ENCODE data around the gene PSMA5. TPM values are rescaled to one million over a fixed set of nuclear protein-coding genes. Genes with fewer than 3 reads are reported as not detected.

PSMA5 gene
- total and polyA plus RNA-seq, 12 donors: 22.7 to 94.6 (median 59.2) TPM

GRCh38 chr1:109351457-109351856, 74.8 kb downstream of the PSMA5 start:
- intact Hi-C loops (cut with DNase I): loop anchor here in 4 of 10 donors (5.0 kb wide), 4 partner anchors 39 to 51 kb away; partner anchors contain the start of gene SORT1 (in 1 of the 4)
- ATAC-seq: peak in 1 of 8 donors; percentile 29
- no peak overlapping the region for H3K27ac ChIP-seq
- H3K4me3 ChIP-seq: no peak overlapping the region
- 93 to 96% methylated on average over 5 of the region's 5 CpGs for WGBS, 2 donors
- DNase-seq: no peak
- H3K36me3 ChIP-seq: peaks cover 0 to 90% (median 48%) of the 10 kb centered on the region in 9 donors
- H3K9me3 ChIP-seq: no peaks in the 10 kb centered on the region
- H3K27me3 ChIP-seq: no peaks in the 10 kb centered on the region
- TF ChIP-seq CTCF (IDR thresholded peaks at IDR 0.05): no peak
- H3K4me1 ChIP-seq: peaks cover 0 to 17% (median 0%) of the 10 kb centered on the region in 9 donors

DNA sequence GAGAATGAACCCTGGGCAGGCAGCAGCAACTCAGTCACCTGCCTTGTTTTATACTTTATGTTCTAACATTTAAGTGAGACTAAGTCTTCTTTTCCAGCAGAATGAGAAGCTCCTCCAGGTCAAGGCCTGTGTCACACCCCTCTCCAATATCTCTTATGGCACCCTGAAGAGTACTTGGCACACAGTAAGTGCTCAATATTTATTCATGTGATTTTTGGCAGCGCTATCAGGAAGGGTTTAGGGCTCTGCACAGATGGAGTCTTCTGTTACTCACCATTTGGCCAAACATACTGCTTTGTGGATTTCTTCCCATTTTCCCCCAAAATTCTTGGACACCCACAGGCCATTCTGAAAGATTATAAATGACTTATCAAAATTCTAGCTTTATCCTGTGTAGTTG, 75.6 kb downstream of the PSMA5 start:
- H3K27me3 ChIP-seq: no peaks in the 10 kb centered on the region
- TF ChIP-seq CTCF (IDR thresholded peaks at IDR 0.05): no peak
- no peak overlapping the region for H3K4me3 ChIP-seq
- no peak overlapping the region for H3K27ac ChIP-seq
- 91 to 98% methylated on average over 1 of the region's 1 CpG for WGBS, 2 donors
- no peak for ATAC-seq
- H3K36me3 ChIP-seq: peaks cover 0 to 97% (median 54%) of the 10 kb centered on the region in 9 donors
- no peaks in the 10 kb centered on the region for H3K9me3 ChIP-seq
- intact Hi-C loops (cut with DNase I): loop anchor here in 4 of 10 donors (5.0 kb wide), 4 partner anchors 38 to 52 kb away; partner anchors contain the start of gene SORT1 (in 1 of the 4)
- no peak for DNase-seq
- peaks cover 0 to 17% (median 0%) of the 10 kb centered on the region in 9 donors for H3K4me1 ChIP-seq

- TF ChIP-seq CTCF (IDR thresholded peaks at IDR 0.05): no peak
- H3K36me3 ChIP-seq: peaks cover 0 to 99% (median 54%) of the 10 kb centered on the region in 9 donors
Observed at GRCh38 chr1:109350182-109350581, 76.1 kb downstream of the PSMA5 start.

More at GRCh38 chr1:109350182-109350581, 76.1 kb downstream of the PSMA5 start:
- WGBS, 2 donors: 94 to 96% methylated on average over 4 of the region's 4 CpGs
- intact Hi-C loops (cut with DNase I): loop anchor here in 4 of 10 donors (5.0 kb wide), 4 partner anchors 38 to 52 kb away; partner anchors contain the start of gene SORT1 (in 1 of the 4)
- H3K27ac ChIP-seq: no peak overlapping the region
- ATAC-seq: no peak
- H3K4me3 ChIP-seq: no peak overlapping the region
- peaks cover 0 to 17% (median 0%) of the 10 kb centered on the region in 9 donors for H3K4me1 ChIP-seq
- no peak for DNase-seq
- H3K27me3 ChIP-seq: no peaks in the 10 kb centered on the region
- no peaks in the 10 kb centered on the region for H3K9me3 ChIP-seq

Other genes with a start within 250 kb of the PSMA5 start
- gene SARS1, start 212.5 kb downstream of the PSMA5 start, total RNA-seq: 100 to 1,000 TPM in 4 of 10 donors, 10 to 100 TPM in 6; 86.3 to 123 (median 99.2) TPM
- gene SARS1, start 212.5 kb downstream of the PSMA5 start, polyA plus RNA-seq: 100 to 1,000 TPM in 1 of 2 donors, 10 to 100 TPM in 1; 38.3 to 153 TPM
- gene CELSR2, start 176.9 kb downstream of the PSMA5 start, total RNA-seq: 10 to 100 TPM in 1 of 10 donors, 1 to 10 TPM in 9; 4.9 to 10.6 (median 6.3) TPM
- 1 to 10 TPM in 1 of 2 donors, under 1 TPM in 1; 0.93 to 1.8 TPM for gene CELSR2, start 176.9 kb downstream of the PSMA5 start, polyA plus RNA-seq
- 1 to 10 TPM in 2 of 10 donors, under 1 TPM in 8; 0.34 to 2.4 (median 0.59) TPM for gene PSRC1, start 143.3 kb downstream of the PSMA5 start, total RNA-seq
- gene PSRC1, start 143.3 kb downstream of the PSMA5 start, polyA plus RNA-seq: 1 to 10 TPM; 2.3 to 2.9 TPM
- 1 to 10 TPM in 2 of 10 donors, under 1 TPM in 8; 0.23 to 2.7 (median 0.53) TPM for gene MYBPHL, start 119.4 kb downstream of the PSMA5 start, total RNA-seq
- under 1 TPM in 1 of 2 donors, not detected in 1; 0.30 TPM for gene MYBPHL, start 119.4 kb downstream of the PSMA5 start, polyA plus RNA-seq
- 100 to 1,000 TPM; 105 to 235 (median 132) TPM for gene SORT1, start 28.5 kb downstream of the PSMA5 start, total RNA-seq
- gene SORT1, start 28.5 kb downstream of the PSMA5 start, polyA plus RNA-seq: 10 to 100 TPM; 32.8 to 64.1 TPM
- 10 to 100 TPM; 25.4 to 47.3 (median 27.7) TPM for gene SYPL2, start 40.1 kb upstream of the PSMA5 start, total RNA-seq
- 10 to 100 TPM; 15.0 to 21.9 TPM for gene SYPL2, start 40.1 kb upstream of the PSMA5 start, polyA plus RNA-seq
- gene ATXN7L2, start 57.5 kb upstream of the PSMA5 start, total RNA-seq: 1 to 10 TPM; 1.8 to 3.0 (median 2.5) TPM
- gene ATXN7L2, start 57.5 kb upstream of the PSMA5 start, polyA plus RNA-seq: 10 to 100 TPM in 1 of 2 donors, 1 to 10 TPM in 1; 3.2 to 11.4 TPM
- 1 to 10 TPM; 3.3 to 7.6 (median 4.5) TPM for gene CYB561D1, start 67.6 kb upstream of the PSMA5 start, total RNA-seq
- gene CYB561D1, start 67.6 kb upstream of the PSMA5 start, polyA plus RNA-seq: 1 to 10 TPM; 3.0 to 3.6 TPM
- 10 to 100 TPM; 11.9 to 16.6 (median 14.7) TPM for gene AMIGO1, start 83.3 kb upstream of the PSMA5 start, total RNA-seq
- 1 to 10 TPM; 2.8 to 4.0 TPM for gene AMIGO1, start 83.3 kb upstream of the PSMA5 start, polyA plus RNA-seq
- 1 to 10 TPM in 1 of 10 donors, under 1 TPM in 7, not detected in 2; 0.11 to 1.0 (median 0.31) TPM for gene GPR61, start 113.4 kb upstream of the PSMA5 start, total RNA-seq
- not detected for gene GPR61, start 113.4 kb upstream of the PSMA5 start, polyA plus RNA-seq
- gene GNAI3, start 122.2 kb upstream of the PSMA5 start, total RNA-seq: 1 to 10 TPM; 2.1 to 3.6 (median 2.8) TPM
- 1 to 10 TPM; 1.6 to 2.2 TPM for gene GNAI3, start 122.2 kb upstream of the PSMA5 start, polyA plus RNA-seq
- not detected for gene GNAT2, start 193.2 kb upstream of the PSMA5 start, total RNA-seq
- gene GNAT2, start 193.2 kb upstream of the PSMA5 start, polyA plus RNA-seq: under 1 TPM in 1 of 2 donors, not detected in 1; 0.04 TPM
- gene AMPD2, start 193.4 kb upstream of the PSMA5 start, total RNA-seq: 10 to 100 TPM in 7 of 10 donors, 1 to 10 TPM in 3; 6.4 to 18.2 (median 11.5) TPM
- gene AMPD2, start 193.4 kb upstream of the PSMA5 start, polyA plus RNA-seq: 10 to 100 TPM; 12.3 to 15.2 TPM
- 10 to 100 TPM; 29.9 to 62.1 (median 43.5) TPM for gene GSTM4, start 229.7 kb upstream of the PSMA5 start, total RNA-seq
- gene GSTM4, start 229.7 kb upstream of the PSMA5 start, polyA plus RNA-seq: 10 to 100 TPM; 22.8 to 41.3 TPM
- gene GSTM2, start 241.6 kb upstream of the PSMA5 start, total RNA-seq: 10 to 100 TPM; 56.9 to 93.3 (median 68.1) TPM
- 100 to 1,000 TPM in 1 of 2 donors, 10 to 100 TPM in 1; 23.1 to 113 TPM for gene GSTM2, start 241.6 kb upstream of the PSMA5 start, polyA plus RNA-seq

All from heart right ventricle (tissue), 16 donors.